ENCODE measurements around the gene MGAT5B.

DNA sequence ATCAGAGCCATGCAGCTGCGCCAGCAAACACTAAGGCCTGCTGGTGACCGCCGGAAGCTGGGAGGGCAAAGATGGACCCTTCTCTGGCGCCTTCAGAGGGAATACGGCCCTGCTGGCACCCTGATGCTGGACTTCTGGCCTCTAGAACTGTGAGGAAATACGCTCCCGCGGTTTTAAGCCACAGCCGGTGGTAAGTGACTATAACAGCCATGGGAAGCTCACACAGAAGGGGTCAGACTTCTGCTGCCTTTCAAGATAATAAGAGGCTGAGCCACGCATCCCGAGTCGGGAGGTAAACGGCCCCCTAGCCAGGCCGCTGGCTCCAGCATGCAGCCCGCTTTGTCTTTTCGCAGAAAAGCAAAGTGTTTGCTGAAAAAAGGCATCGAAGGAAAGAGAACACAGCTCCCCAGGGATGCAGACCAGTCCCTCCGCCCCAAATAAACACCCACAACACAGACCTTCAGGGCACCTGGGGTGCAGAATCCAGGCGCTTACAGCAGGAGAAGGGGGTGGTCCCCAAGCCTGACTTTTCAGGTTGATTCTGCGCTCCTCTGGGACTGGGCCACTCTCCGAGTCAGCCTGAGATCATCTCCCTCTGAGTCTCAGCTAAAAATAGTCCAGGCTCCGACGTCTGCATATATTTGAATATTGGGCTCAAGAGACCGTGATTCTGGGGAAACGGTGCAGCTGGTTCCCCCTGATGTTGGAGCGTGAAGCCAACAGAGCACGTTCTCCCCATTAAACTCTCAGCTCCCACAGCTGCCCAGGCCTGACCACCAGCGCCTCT lies 89.7 kb downstream of the MGAT5B start:
- TF ChIP-seq, protein P1, sequence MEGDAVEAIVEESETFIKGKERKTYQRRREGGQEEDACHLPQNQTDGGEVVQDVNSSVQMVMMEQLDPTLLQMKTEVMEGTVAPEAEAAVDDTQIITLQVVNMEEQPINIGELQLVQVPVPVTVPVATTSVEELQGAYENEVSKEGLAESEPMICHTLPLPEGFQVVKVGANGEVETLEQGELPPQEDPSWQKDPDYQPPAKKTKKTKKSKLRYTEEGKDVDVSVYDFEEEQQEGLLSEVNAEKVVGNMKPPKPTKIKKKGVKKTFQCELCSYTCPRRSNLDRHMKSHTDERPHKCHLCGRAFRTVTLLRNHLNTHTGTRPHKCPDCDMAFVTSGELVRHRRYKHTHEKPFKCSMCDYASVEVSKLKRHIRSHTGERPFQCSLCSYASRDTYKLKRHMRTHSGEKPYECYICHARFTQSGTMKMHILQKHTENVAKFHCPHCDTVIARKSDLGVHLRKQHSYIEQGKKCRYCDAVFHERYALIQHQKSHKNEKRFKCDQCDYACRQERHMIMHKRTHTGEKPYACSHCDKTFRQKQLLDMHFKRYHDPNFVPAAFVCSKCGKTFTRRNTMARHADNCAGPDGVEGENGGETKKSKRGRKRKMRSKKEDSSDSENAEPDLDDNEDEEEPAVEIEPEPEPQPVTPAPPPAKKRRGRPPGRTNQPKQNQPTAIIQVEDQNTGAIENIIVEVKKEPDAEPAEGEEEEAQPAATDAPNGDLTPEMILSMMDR (IDR thresholded peaks at IDR 0.05), result no peak
- TF ChIP-seq POLR2A (IDR thresholded peaks at IDR 0.05), result no peak
